SJSA1 (cell line): ENCODE measurements around the gene ZC3H7B. TPM values are rescaled to one million over a fixed set of nuclear protein-coding genes. Genes with fewer than 3 reads are reported as not detected.

Source experiments
- DNase-seq, 2 experiments: peaks; one replicate each; pipeline ENCODE4 v3.0.0-alpha.2; 2015 to 2020; ENCODE audit warnings: low spot score in 2 of 2, low read depth in 1 of 2
- H3K27ac ChIP-seq: fragments of 250-450 bp; sonication (Bioruptor Pico); 2 replicates; pipeline ENCODE4 v1.5.1; 2020; ENCODE audit warnings: mild to moderate bottlenecking, moderate library complexity
- H3K27me3 ChIP-seq: fragments of 250-450 bp; sonication (Bioruptor Pico); replicated peaks from 2 replicates; pipeline ENCODE4 v1.5.1; 2020; ENCODE audit warnings: mild to moderate bottlenecking, moderate library complexity
- H3K36me3 ChIP-seq: fragments of 250-450 bp; sonication (Bioruptor Pico); 2 replicates; pipeline ENCODE4 v1.5.1; 2020; ENCODE audit warnings: mild to moderate bottlenecking
- H3K4me1 ChIP-seq: fragments of 250-450 bp; sonication (Bioruptor Pico); replicated peaks from 2 replicates; pipeline ENCODE4 v1.6.1; 2021; ENCODE audit warnings: mild to moderate bottlenecking
- H3K4me3 ChIP-seq: fragments of 250-450 bp; sonication (Bioruptor Pico); 2 replicates; pipeline ENCODE4 v1.5.1; 2020; ENCODE audit warnings: mild to moderate bottlenecking
- H3K9me3 ChIP-seq: fragments of 250-450 bp; sonication (Bioruptor Pico); replicated peaks from 2 replicates; pipeline ENCODE4 v1.5.1; 2020; ENCODE audit warnings: mild to moderate bottlenecking
- total RNA-seq: library from RNA; depleted of rRNA; stranded (reverse); fragments of >200 nt; shearing (Covaris generic); gene quantifications from 2 replicates; pipeline ENCODE4 v1.2.3, GENCODE V29; 2014

The ZC3H7B gene
- total RNA-seq, 1 experiment from 2014 or later = 72.2 TPM

- Histone ChIP-seq H3K4me3 (no peak overlapping the region), H3K27ac (no peak overlapping the region), H3K9me3 (no peaks in the 10 kb centered on the region), H3K36me3 (peaks cover 98% of the 10 kb centered on the region), H3K4me1 (peaks cover 28% of the 10 kb centered on the region), H3K27me3 (no peaks in the 10 kb centered on the region)
- DNase-seq = no peak
Measured at GRCh38 chr22:41343717-41344116, 42.4 kb downstream of the ZC3H7B start.

- H3K27ac ChIP-seq = no peak overlapping the region
- DNase-seq = no peak
- H3K36me3 ChIP-seq = peaks cover 99% of the 10 kb centered on the region
Measured at GRCh38 chr22:41344189-41344788, 43.0 kb downstream of the ZC3H7B start.

GRCh38 chr22:41345807-41346335, 44.5 kb downstream of the ZC3H7B start:
- H3K27me3 ChIP-seq = no peaks in the 10 kb centered on the region
- no peak overlapping the region for H3K27ac ChIP-seq
- DNase-seq = no peak
- H3K9me3 ChIP-seq = no peaks in the 10 kb centered on the region
- H3K4me1 ChIP-seq = peaks cover 21% of the 10 kb centered on the region
- no peak overlapping the region for H3K4me3 ChIP-seq
- peaks cover 99% of the 10 kb centered on the region for H3K36me3 ChIP-seq

More at GRCh38 chr22:41344189-41344788, 43.0 kb downstream of the ZC3H7B start:
- Histone ChIP-seq H3K4me3 (no peak overlapping the region), H3K9me3 (no peaks in the 10 kb centered on the region), H3K4me1 (peaks cover 28% of the 10 kb centered on the region), H3K27me3 (no peaks in the 10 kb centered on the region)

GRCh38 chr22:41347066-41347859, 45.9 kb downstream of the ZC3H7B start:
- no peak for DNase-seq
- H3K4me3 ChIP-seq = no peak overlapping the region
- peaks cover 100% of the 10 kb centered on the region for H3K36me3 ChIP-seq
- H3K27ac ChIP-seq = no peak overlapping the region
- no peaks in the 10 kb centered on the region for H3K9me3 ChIP-seq
- peaks cover 17% of the 10 kb centered on the region for H3K4me1 ChIP-seq
- H3K27me3 ChIP-seq = no peaks in the 10 kb centered on the region

GRCh38 chr22:41348964-41349484, 47.7 kb downstream of the ZC3H7B start:
- DNase-seq = no peak
- no peak overlapping the region for H3K4me3 ChIP-seq
- peaks cover 13% of the 10 kb centered on the region for H3K4me1 ChIP-seq
- H3K36me3 ChIP-seq = peaks cover 100% of the 10 kb centered on the region
- no peaks in the 10 kb centered on the region for H3K27me3 ChIP-seq
- no peak overlapping the region for H3K27ac ChIP-seq
- H3K9me3 ChIP-seq = no peaks in the 10 kb centered on the region

GRCh38 chr22:41350087-41350486, 48.8 kb downstream of the ZC3H7B start:
- peaks cover 13% of the 10 kb centered on the region for H3K4me1 ChIP-seq
- DNase-seq = no peak
- no peak overlapping the region for H3K4me3 ChIP-seq
- H3K36me3 ChIP-seq = peaks cover 100% of the 10 kb centered on the region
- no peaks in the 10 kb centered on the region for H3K27me3 ChIP-seq
- no peak overlapping the region for H3K27ac ChIP-seq
- no peaks in the 10 kb centered on the region for H3K9me3 ChIP-seq

- Histone ChIP-seq H3K4me1 (peaks cover 13% of the 10 kb centered on the region), H3K36me3 (peaks cover 100% of the 10 kb centered on the region), H3K4me3 (no peak overlapping the region), H3K27me3 (no peaks in the 10 kb centered on the region), H3K9me3 (no peaks in the 10 kb centered on the region), H3K27ac (no peak overlapping the region)
- no peak for DNase-seq
Measured at GRCh38 chr22:41351011-41351410, 49.7 kb downstream of the ZC3H7B start.

GRCh38 chr22:41352058-41352457, 50.7 kb downstream of the ZC3H7B start:
- Histone ChIP-seq H3K4me3 (no peak overlapping the region), H3K27ac (no peak overlapping the region), H3K27me3 (no peaks in the 10 kb centered on the region), H3K9me3 (no peaks in the 10 kb centered on the region), H3K4me1 (peaks cover 13% of the 10 kb centered on the region), H3K36me3 (peaks cover 100% of the 10 kb centered on the region)
- DNase-seq = peak in 1 of 2 experiments; percentile 35

- Histone ChIP-seq H3K4me1 (peaks cover 13% of the 10 kb centered on the region), H3K27me3 (no peaks in the 10 kb centered on the region), H3K27ac (no peak overlapping the region), H3K4me3 (no peak overlapping the region), H3K36me3 (peaks cover 99% of the 10 kb centered on the region), H3K9me3 (no peaks in the 10 kb centered on the region)
- DNase-seq = no peak
Measured at GRCh38 chr22:41353862-41354575, 52.7 kb downstream of the ZC3H7B start.

GRCh38 chr22:41354979-41355378, 53.7 kb downstream of the ZC3H7B start:
- Histone ChIP-seq H3K36me3 (peaks cover 92% of the 10 kb centered on the region), H3K27me3 (no peaks in the 10 kb centered on the region)

GRCh38 chr22:41355895-41356294, 54.6 kb downstream of the ZC3H7B start:
- no peak for DNase-seq
- peaks cover 87% of the 10 kb centered on the region for H3K36me3 ChIP-seq
- H3K27ac ChIP-seq = no peak overlapping the region
- no peaks in the 10 kb centered on the region for H3K27me3 ChIP-seq
- no peak overlapping the region for H3K4me3 ChIP-seq
- peaks cover 13% of the 10 kb centered on the region for H3K4me1 ChIP-seq
- H3K9me3 ChIP-seq = no peaks in the 10 kb centered on the region

More at GRCh38 chr22:41354979-41355378, 53.7 kb downstream of the ZC3H7B start:
- peaks cover 13% of the 10 kb centered on the region for H3K4me1 ChIP-seq
- H3K4me3 ChIP-seq = no peak overlapping the region
- no peak for DNase-seq
- no peak overlapping the region for H3K27ac ChIP-seq
- no peaks in the 10 kb centered on the region for H3K9me3 ChIP-seq

- no peak for DNase-seq
- Histone ChIP-seq H3K27me3 (no peaks in the 10 kb centered on the region), H3K27ac (no peak overlapping the region), H3K36me3 (peaks cover 82% of the 10 kb centered on the region), H3K4me1 (peaks cover 7% of the 10 kb centered on the region), H3K4me3 (no peak overlapping the region), H3K9me3 (no peaks in the 10 kb centered on the region)
Measured at GRCh38 chr22:41356430-41357028, 55.2 kb downstream of the ZC3H7B start.

- Histone ChIP-seq H3K27me3 (no peaks in the 10 kb centered on the region), H3K36me3 (peaks cover 77% of the 10 kb centered on the region), H3K4me1 (peaks cover 4% of the 10 kb centered on the region), H3K27ac (no peak overlapping the region), H3K4me3 (no peak overlapping the region), H3K9me3 (no peaks in the 10 kb centered on the region)
- no peak for DNase-seq
Measured at GRCh38 chr22:41357191-41357590, 55.9 kb downstream of the ZC3H7B start.
